HS-27A (cell line): Measurements from ENCODE around the gene OSBPL10.

Experiments
- DNase-seq: peaks from one replicate; pipeline ENCODE4 v3.0.0-alpha.2; 2012; ENCODE audit warnings: low read depth, missing footprints

OSBPL10 gene

GRCh38 chr3:31667582-31667981 is 313.5 kb downstream of the OSBPL10 start:
- DNase-seq: no peak

- no peak for DNase-seq
Observed at GRCh38 chr3:31664031-31664430, 317.0 kb downstream of the OSBPL10 start.

- DNase-seq: no peak
Observed at GRCh38 chr3:31661993-31662670, 318.9 kb downstream of the OSBPL10 start.

- DNase-seq: no peak
Observed at GRCh38 chr3:31661286-31661685, 319.8 kb downstream of the OSBPL10 start.

- no peak for DNase-seq
Observed at GRCh38 chr3:31659246-31659645, 321.8 kb downstream of the OSBPL10 start.

- no peak for DNase-seq
Observed at GRCh38 chr3:31654998-31655397, 326.1 kb downstream of the OSBPL10 start.

- no peak for DNase-seq
Observed at GRCh38 chr3:31653464-31653863, 327.6 kb downstream of the OSBPL10 start.

- no peak for DNase-seq
Observed at GRCh38 chr3:31652296-31652695, 328.8 kb downstream of the OSBPL10 start.

- DNase-seq: no peak
Observed at GRCh38 chr3:31648286-31648968, 332.6 kb downstream of the OSBPL10 start.

GRCh38 chr3:31645256-31645655 is 335.8 kb downstream of the OSBPL10 start:
- DNase-seq: no peak

- DNase-seq: no peak
Observed at GRCh38 chr3:31639828-31640227, 341.2 kb downstream of the OSBPL10 start.

GRCh38 chr3:31636694-31637442 is 344.2 kb downstream of the OSBPL10 start:
- DNase-seq: no peak

GRCh38 chr3:31636049-31636448 is 345.0 kb downstream of the OSBPL10 start:
- DNase-seq: no peak

- DNase-seq: no peak
Observed at GRCh38 chr3:31635545-31635944, 345.5 kb downstream of the OSBPL10 start.

- DNase-seq: no peak
Observed at GRCh38 chr3:31634476-31634875, 346.6 kb downstream of the OSBPL10 start.

GRCh38 chr3:31629054-31629453 is 352.0 kb downstream of the OSBPL10 start:
- DNase-seq: no peak

- no peak for DNase-seq
Observed at GRCh38 chr3:31625358-31625757, 355.7 kb downstream of the OSBPL10 start.

- no peak for DNase-seq
Observed at GRCh38 chr3:31624083-31624709, 356.9 kb downstream of the OSBPL10 start.

- no peak for DNase-seq
Observed at GRCh38 chr3:31622636-31623288, 358.3 kb downstream of the OSBPL10 start.

- no peak for DNase-seq
Observed at GRCh38 chr3:31621314-31621713, 359.7 kb downstream of the OSBPL10 start.

GRCh38 chr3:31620656-31621055 is 360.4 kb downstream of the OSBPL10 start:
- no peak for DNase-seq

- no peak for DNase-seq
Observed at GRCh38 chr3:31616711-31617110, 364.4 kb downstream of the OSBPL10 start.
